HPDE6-E6E7 (cell line): ENCODE measurements around the gene B3GNT5.

Experiments used
- DNase-seq: peaks from one replicate; pipeline ENCODE4 v3.0.0; 2011; ENCODE audit warnings: missing footprints; ENCODE audit errors: extremely low spot score

Gene B3GNT5

DNA sequence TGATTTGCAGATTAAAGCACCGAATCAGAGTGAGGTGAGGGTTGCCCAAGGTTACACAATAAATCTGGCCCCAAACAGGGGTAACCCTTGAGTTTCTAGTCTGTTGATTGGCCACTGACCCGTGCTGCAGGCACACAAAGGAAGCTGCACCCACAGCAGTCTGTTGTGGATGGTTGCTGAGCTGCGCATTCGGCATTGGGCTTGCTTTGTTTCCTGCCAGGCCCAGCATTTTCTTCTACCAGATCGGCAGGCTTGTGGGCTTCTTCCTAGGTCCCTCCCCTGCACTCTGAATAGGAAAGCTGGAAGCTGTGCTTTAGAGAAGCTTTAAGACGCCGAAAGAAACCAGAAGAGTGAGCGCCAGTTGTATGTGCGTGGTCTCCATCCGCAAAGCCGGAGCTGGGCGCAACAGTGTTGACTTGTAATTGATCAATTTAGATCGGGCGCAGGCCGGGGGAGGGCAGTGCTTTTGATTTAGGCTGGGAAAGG, 12.1 kb downstream of the B3GNT5 start:
- DNase-seq, result no peak

DNA sequence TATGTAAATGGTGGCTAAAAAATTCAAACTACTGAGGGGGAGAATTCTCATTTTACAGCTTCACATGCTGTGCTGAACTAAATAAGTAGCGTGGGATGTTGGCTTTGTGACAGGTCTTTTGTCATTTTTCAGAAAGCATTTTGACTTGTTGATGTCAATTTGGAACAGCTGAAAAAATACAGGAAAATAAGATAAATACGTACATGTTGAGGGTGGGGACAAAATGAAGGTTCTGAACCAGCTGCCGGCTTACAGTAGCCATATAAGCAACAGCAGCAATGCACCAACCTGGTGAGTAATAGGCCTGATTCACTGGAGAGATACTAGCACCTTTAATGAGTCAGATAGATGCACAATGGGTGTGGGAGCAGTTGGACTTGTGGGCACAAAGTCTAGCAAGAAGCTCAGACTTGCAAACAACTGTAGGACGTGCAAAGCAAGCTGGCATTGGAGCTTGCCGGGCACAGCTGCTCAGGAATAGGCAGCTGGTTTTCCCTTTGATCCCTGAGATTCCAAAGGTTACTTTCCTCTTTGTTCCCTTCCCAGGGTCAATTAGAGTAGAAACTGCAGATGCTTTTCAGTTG, 12.9 kb downstream of the B3GNT5 start:
- DNase-seq, result peak; percentile 95

DNA sequence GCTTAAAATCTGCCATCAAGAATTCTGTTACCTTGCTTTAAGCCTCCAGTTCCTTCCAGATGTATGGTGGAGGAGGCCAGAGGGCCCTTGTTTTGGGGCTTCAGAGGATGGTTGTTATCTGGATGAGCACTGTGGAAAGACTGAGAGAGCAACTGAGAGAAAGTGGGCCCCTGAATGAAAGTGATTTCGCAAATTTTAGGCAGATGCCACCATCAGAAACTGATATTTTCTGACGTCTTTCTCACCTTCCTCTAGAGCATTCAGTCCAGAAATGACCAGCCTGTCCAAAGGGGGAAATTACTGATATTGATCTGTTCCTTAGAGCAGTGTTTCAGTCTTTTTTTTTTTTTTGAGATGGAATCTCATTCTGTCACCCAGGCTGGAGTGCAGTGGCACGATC, 13.4 kb downstream of the B3GNT5 start:
- DNase-seq, result no peak

GRCh38 chr3:183267140-183267539, 14.1 kb downstream of the B3GNT5 start:
- DNase-seq, result no peak

- DNase-seq, result no peak
Measured at GRCh38 chr3:183268366-183268765, 15.3 kb downstream of the B3GNT5 start.

DNA sequence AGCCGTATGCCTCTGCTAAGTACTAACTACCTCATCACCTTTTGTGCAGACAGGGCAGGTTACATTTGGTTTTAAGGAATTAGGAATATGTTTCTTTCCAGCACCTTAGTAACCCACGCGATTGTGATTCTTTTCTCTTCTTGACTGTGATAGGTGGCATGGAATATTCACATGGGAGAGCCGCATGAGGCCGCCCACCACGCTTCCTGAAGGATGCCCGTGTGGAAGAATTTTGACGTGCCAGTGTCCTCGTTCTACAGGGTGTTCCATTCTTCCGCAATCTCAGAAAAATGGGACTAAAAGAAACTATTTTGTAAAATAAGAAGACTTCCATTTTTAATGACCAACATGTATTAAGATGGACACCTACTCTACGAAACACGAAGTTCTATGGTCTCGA, 16.3 kb downstream of the B3GNT5 start:
- no peak for DNase-seq

GRCh38 chr3:183270344-183270743, 17.3 kb downstream of the B3GNT5 start:
- DNase-seq, result no peak

DNA sequence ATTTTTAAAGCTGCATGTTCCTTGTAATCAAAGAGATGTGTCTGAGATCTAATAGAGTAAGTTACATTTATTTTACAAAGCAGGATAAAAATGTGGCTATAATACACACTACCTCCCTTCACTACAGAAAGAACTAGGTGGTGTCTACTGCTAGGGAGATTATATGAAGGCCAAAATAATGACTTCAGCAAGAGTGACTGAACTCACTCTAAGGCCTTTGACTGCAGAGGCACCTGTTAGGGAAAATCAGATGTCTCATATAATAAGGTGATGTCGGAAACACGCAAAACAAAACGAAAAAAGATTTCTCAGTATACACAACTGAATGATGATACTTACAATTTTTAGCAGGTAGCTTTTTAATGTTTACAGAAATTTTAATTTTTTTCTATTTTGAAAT, 19.1 kb downstream of the B3GNT5 start:
- DNase-seq, result no peak

DNA sequence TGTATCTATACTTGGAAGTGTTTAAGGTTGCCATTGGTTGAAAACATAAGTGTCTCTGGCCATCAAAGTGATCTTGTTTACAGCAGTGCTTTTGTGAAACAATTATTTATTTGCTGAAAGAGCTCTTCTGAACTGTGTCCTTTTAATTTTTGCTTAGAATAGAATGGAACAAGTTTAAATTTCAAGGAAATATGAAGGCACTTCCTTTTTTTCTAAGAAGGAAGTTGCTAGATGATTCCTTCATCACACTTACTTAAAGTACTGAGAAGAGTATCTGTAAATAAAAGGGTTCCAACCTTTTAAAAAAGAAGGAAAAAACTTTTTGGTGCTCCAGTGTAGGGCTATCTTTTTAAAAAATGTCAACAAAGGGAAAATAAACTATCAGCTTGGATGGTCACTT, 19.7 kb downstream of the B3GNT5 start:
- DNase-seq, result no peak

DNA sequence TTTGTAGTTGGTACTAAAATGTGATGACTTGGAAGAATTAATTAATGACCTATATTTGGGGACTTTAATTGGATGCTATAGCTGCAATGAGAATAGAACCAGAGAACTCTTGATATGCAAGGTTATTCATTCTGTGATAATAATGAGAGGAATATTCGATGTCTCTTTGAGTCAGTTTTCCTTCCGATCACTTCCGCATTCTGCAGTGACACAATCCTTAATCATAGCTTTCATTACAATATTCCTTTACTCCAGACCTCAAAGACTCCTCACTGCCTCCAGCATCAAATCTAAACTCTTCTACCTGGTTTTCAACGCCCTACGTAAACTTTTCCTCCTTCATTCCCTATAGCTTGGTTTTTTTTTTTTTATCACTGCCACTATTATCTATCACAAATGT, 21.6 kb downstream of the B3GNT5 start:
- DNase-seq, result no peak

- DNase-seq, result no peak
Measured at GRCh38 chr3:183275418-183275817, 22.4 kb downstream of the B3GNT5 start.

DNA sequence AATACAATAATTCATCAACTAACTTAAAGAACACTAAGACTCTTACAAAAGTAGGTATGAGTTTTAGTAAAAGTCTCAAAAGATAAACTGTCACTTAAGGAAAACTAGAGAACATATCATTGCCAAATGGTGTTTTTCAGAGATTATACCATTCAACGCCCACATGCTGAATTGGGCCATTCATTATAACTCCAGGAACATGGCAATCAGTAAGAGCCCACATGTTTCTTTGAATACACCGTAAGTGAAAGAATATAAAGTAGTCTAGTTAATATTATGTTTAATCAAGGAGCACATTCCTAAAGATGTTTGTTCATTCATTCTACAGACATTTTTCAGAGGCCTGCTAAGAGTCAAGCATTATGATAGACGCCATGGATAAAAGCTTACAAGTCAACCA, 22.9 kb downstream of the B3GNT5 start:
- no peak for DNase-seq

DNA sequence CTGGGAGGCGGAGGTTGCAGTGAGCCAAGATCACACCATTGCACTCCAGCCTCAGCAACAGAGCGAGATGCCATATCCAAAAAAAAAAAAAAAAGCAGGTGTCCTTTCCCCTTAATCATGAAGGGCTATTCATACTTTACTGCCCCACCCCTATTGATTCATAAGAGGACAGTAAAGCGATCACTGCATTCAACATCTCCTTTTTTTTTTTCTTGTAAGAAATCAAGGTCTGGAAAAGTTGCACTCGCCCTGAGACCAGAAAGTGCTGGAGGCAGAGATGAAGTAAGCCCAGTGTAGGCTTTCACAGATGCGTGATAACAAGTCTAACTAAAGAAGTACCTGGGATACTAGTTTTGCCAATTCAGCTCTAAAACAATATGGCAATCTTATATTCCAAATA, 24.2 kb downstream of the B3GNT5 start:
- DNase-seq, result no peak

GRCh38 chr3:183278479-183279088, 25.5 kb downstream of the B3GNT5 start:
- DNase-seq, result no peak

GRCh38 chr3:183279371-183279770, 26.3 kb downstream of the B3GNT5 start:
- DNase-seq, result no peak

GRCh38 chr3:183281126-183281797, 28.2 kb downstream of the B3GNT5 start:
- DNase-seq, result no peak

DNA sequence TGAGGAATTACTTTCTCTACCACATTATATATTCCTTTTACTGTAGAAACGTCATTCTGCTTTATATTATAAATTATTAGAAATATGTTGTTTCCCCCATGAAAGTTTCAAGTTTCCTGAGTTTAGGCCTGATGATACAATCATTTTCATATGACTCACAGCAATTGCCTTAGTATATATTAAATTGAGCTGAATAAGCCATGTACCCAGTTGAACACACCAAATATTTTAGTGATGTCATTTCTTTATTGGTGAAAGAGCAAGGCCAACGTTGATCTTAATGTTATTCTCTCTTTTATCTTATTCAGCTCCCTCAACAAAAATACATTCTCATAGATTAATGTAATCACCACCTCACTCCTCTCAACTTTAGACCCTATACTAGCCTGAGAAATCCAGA, 30.8 kb downstream of the B3GNT5 start:
- DNase-seq, result no peak

- no peak for DNase-seq
Measured at GRCh38 chr3:183284570-183284969, 31.5 kb downstream of the B3GNT5 start.

- DNase-seq, result no peak
Measured at GRCh38 chr3:183285318-183285717, 32.3 kb downstream of the B3GNT5 start.

DNA sequence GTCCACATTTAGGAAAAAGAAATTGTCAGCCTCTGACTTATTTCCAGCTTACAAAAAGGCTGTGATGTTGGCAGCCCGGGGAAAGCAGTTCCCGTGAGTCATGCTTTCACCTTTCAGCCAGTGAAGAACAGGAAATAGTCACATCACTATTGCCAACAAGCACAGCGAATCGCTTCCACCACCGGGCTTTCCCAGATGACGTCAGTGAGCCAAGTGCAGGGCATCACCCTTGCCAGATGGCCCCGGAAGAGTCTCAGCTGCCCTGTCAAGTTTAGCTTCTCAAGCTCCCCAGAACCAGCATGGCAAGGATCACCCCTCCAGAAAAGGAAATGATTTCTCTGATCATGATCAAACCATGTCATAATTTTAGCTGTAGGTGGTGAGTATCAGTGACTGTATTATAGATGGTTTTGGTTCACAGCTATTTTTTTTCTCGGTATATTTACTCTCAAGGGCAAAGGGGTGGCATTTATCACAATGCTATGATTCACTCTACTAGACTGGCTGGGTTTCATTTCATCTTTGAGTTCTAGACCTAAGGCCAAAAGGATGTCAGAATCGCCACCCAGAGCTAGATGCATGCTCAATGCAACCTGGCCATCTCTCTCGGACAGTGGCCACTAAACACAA, 32.9 kb downstream of the B3GNT5 start:
- DNase-seq, result peak; percentile 98

DNA sequence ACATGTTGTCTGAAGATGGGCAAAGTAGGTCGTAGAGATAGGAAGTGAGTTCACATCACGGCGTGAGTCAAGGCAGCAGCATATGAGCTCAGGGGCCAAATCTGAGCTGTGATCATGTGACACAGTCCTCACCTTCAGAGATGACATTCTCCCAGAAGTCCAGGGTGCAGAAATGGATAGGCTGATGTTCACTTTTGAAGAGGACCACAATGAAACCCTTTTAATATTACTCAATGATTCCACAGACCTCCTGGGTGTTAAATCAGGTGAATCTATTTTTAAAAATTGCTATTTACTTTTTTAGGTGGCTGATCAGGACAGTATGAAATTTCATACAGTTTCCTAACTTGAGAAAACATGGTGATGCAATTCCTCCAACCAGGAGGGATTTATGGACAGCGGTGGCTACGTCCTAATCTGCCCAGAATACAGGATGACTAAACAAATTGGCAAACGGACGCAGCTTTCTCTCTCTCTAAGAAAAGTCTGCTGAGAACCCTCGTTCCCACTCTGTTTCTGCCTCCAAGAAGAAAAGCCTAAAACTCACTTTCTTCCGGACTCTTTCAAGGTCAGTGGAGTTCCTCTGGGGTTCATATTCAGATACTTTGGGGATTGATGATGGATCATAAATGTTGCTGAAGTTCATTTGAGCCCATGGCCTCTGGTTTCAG, 34.4 kb downstream of the B3GNT5 start:
- no peak for DNase-seq

DNA sequence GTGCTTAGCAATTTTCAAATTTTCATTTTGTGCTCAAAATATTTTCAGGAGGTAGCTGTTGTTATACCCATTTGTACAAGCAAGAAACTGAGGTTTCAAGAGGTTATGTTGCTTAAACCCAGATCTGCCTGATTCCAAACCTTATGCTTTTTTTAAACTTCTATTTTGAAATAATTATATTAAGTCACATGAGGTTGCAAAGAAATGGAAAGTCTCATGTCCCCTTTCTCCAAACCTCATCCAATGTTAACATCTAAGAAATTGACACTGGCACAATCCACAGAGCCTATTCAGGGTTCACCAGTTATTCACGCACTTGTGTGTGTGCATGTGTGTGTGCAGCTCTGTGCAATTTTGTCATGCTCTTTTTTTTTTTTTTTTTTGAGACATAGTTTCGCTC, 35.1 kb downstream of the B3GNT5 start:
- DNase-seq, result no peak
